Measurements from ENCODE around the gene MAP1LC3B2.

MAP1LC3B2 gene

DNA sequence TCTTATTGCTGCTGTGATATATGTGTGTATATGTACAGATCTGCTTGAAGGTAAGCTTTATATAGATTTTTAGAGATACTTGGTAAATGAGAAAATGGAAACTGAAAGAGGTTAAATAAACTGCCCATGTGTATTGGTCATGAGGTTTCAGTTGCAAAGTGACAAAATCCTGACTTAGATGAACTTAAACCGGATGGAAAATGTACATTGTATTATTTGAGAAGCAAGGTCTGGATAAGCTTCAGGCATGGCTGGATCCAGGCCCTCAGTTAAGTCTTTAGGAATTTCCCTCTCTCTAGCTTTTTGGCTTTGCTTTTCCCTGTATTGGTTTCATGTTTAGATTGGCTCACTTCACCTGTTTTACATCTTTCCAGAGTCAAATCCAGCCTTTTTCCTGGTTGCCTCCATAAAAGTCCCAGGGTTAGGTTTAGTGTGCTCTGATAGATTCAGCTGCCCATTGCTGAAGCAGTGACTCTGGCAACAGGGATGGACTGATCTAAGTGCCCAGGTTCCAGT lies 21.0 kb upstream of the MAP1LC3B2 start:
- DNase-seq: no peak

DNA sequence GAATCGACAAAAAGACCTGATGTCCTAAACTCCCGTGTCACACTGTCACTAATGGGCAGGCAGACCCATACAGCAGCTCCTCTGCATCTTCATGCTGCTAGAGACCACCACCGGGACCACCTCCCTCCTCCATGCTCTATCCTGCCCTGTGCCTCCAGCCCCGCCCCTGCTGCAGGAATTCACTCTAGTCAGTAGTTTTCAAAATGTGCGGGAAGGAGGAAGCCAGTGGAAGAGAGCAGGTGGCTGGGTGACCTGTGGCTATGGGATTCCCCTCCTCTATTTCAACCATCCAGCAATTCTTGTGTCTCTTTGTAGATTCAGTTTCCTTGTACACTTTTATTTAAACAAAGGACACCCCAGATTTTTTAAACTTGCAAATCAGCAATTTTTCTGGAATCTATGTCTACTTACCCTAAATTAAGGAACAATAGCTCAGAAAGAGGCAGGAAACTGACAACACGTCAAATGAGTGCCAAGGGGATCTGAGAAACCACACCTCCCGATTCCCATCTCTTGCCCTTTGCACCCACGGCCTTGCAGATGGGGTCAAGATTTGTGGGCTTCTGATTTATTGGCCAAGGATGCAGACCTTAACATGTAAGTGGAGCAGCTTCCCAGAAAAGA lies 20.4 kb upstream of the MAP1LC3B2 start:
- no peak for DNase-seq

DNA sequence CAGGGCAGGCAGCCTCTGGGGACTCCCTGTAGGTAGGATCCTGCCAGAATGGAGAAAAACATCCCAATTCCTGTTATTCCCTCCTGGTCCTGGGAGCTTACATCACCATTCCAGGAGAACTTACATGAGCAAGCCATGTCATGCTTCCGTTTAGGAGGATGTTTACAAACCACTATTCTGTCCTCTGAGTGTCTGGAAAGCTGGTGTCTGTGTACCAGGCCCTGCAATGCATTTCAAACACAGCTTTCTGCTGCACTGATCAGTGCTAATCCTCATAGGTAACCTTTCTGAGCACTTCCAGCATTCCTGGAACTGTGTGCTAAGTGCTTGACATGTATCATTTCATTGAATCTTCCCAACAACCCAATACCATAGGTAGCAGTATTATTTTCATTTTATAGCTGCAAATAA lies 19.8 kb upstream of the MAP1LC3B2 start:
- DNase-seq: no peak

DNA sequence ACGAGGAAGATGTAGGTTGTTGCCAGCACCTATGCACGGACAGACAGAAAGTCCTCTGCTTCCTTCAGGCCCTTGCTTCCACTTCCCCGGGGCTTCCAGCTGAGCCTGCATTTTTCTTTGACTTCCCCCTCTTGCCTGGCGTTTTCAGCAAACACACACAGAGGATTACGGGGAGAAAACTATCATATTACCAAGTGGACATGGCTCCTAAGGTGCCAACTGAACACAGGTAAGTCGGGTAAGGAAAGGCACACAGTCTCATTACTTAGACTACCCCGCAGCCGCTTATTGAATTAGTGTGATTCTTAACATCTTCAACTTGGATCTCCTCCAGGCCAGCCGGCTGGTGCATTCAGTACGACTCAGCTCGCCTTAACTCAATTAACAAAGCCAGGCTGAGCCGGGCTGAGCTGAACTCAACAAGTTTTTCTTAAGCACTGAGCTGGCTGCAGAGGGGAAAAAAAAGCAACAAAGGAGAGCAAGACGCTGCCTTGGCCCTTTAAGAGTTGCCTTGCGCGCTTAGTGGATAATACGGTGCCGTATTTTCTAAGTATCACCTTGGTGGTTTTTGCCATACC lies 19.2 kb upstream of the MAP1LC3B2 start:
- DNase-seq: peak in 1 of 2 experiments; percentile 28

DNA sequence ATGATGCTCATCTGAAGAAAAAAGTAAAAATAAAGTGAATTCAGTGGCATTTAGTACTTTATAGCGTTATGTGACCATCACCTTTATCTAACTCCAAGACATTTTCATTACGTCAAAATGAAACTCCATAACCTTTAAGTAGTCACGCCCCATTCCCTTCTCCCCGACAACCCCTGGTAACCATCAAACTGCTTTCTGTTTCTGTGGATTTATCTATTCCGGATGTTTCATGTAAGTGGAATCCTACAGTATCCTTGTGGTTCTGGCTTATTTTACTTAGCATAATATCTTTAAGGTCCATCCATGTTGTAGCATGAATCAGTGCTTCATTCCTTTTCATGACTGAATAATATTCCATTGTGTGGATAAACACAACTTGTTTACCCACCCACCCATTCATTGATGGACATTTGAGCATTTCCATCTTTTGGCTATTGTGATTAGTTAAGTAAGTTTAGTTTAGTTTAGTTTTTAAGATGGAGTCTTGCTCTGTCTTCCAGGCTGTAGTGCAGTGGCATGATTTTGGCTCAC lies 18.5 kb upstream of the MAP1LC3B2 start:
- DNase-seq: no peak

DNA sequence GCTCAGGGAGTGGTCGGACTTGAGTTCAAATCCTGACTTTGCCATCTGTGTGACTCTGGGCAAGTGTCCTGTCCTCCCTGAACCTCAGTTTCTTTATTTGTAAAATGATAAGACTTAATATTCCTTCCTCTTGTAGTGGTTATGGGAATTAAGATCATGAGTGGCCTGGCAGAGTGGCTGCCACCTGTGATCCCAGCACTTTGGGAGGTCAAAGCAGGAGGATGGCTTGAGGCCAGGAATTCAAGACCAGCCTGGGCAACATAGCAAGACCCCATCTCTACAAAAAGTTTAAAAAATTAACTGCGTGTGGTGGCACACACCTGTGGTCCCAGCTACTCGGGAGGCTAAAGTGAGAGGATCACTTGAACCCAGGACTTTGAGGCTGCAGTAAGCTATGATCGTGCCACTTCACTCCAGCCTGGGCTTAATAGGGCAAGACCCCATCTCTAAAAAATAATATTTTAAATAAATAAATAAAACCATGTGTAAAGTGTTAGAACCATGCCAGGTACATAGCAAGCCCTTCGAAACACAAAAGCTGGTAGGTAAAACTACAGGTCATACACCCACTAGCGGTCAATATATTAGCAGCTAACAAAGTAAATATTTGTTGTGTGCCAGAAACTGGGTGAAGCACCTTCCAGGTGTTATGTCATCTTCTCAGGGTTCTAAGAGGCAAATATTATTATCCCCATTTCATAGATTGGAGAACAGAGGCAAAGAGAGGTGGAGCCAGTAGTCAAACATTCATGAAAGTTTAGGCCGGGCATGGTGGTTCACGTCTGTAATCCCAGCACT lies 17.4 kb upstream of the MAP1LC3B2 start:
- DNase-seq: no peak

DNA sequence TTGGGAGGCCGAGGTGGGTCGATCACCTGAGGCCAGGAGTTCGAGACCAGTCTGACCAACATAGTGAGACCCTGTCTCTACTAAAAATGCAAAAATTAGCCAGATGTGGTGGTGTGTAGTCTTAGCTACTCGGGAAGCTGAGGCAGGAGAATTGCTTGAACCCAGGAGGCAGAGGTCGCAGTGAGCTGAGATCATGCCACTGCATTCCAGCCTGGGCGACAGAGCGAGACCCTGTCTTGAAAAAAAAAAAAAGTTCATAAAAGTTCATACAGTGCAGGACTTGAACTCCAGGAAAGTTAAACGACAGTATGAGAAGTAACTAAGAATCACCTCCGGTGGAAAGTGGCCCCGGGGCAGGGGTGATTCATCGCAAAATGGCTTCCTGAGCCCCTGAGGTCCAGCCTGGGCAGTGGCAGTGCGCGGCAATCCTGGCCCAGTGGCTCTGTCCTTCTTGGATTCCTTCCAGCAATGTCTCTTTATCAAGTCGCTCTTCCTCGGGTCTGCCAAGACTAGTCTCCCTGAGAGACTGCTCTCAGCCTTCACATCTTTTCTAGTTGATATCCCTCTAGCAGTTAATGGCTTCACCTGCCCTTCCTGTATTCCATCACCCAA lies 16.7 kb upstream of the MAP1LC3B2 start:
- DNase-seq: no peak

DNA sequence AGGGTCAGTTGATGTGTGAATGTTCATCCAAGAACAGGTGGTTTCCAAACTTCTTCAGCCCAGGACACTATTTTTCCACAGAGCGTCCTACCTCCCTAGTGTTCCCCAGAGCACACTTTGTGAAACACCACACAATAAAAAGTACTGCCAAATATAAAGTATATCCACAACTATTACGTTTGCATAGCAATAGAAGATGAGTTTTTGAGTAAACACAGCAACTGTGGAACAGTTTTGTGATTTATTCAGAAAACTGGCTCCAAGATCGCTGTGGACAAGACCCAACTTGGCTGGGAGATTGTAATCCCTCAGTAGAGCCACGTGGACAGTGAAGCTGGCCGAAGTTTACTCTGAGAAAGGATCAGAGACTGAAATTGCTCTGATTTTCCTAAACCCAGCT lies 14.5 kb upstream of the MAP1LC3B2 start:
- DNase-seq: no peak

DNA sequence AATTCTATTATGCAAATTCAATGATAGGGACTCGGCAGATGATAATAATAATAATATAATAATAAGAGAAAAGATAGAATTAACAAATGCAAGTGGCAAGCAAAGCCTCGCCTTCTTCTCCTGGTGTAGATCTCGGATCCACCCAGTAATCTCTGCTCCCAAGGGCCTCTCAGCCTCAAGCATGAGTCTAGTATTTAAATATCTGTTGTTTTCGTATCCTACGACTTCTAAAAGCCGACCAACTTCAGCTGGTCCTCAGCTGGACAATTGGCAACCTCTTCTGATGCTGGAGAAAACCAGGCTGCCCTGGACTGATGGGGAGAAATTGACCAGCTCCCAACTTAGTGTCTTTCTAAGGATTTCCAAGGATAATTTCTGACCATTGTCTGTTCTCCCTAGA lies 14.0 kb upstream of the MAP1LC3B2 start:
- no peak for DNase-seq

DNA sequence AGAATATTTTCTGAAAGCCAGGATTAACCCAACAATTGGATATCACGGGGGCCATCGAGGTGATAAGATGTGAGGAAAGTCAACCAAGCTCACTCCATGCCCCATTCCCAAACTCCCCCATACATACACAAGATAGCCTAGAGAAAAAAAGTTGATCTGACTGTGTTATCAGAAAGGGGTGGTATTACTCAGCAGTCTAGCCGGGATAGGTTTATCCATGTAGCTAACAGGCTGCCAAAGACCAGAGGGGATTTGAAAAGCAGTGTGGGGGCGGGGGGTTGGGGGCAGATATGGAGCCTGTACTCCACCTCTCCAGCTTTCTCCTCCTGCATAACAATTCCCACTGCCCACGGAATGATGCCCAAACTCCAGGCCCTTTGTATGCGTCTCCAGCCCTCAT lies 13.2 kb upstream of the MAP1LC3B2 start:
- DNase-seq: no peak

DNA sequence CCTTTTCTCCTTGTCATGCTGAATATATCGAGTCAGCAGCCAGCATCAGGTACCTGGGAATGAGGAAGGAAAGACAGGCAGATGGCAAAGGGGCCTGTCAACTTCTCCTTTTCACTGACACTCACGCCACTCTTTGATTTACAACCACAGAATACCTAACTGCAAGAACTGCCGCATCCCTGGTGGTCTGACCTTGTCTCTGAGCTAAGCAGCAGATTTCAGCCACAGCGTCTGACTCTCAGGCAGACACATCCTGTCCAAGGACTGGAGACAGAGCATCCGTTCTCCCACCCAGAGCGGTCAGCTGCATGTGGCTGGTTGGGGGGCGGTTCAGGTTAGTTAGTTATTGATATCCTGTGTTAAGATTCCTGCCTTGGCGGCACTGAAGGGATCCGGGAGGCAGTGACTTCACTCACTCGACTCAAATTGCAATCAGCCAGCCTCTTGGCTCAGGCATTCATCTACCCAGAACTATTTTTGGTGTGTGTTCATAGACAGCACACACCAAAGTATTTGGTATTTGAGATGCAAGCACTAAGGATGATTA lies 11.2 kb upstream of the MAP1LC3B2 start:
- DNase-seq: no peak

DNA sequence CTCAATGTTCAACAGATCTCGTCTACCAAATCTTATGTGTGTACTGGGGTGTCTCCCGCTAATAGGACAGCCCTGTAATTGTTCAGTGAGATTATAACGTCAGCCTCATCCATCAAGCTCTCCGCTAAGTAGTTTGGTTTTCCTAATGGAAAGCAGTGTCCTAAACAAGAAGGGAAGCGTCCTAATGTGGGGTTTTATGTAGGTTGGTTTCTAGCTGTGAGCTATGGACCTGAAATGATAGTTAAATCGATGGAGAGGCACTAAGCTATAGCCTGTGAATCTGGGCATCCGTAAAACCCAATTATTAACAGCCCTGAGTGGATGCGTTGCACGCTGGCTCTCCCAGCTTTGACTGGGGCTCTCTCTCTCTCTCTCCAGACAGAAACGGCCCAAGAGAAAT lies 9.2 kb upstream of the MAP1LC3B2 start:
- DNase-seq: no peak

DNA sequence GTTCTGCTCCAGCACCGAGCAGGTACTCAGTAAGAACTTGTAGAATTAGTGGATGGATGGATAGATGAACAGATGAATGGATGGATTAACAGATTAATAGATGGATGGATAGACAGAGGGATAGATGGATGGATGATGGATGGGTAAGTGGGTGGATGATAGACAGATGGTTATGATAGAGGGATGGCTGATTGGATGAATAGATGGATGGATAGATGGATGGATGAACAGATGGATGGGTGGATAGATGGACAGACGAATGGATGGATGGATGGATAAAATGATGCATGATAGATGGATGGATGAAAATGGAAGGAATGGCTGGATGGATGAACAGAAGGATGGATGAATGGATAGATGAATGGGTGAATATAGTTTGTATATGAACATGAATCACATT lies 8.0 kb upstream of the MAP1LC3B2 start:
- no peak for DNase-seq

DNA sequence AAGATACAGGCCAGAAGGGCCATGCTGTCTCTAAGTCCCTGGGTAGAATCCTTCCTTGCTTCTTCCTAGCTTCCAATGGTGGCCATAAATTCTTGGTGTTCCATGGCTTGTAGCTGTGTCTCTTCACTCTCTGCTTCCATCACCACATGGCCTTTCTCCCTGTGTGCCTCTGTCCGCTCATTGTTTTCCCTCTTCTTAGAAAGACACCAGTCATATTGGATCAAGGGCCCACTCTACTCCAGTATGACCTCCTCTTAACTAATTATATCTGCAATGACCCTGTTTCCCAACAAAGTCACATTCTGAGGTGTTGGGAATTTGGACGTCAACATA lies 7.6 kb upstream of the MAP1LC3B2 start:
- no peak for DNase-seq

DNA sequence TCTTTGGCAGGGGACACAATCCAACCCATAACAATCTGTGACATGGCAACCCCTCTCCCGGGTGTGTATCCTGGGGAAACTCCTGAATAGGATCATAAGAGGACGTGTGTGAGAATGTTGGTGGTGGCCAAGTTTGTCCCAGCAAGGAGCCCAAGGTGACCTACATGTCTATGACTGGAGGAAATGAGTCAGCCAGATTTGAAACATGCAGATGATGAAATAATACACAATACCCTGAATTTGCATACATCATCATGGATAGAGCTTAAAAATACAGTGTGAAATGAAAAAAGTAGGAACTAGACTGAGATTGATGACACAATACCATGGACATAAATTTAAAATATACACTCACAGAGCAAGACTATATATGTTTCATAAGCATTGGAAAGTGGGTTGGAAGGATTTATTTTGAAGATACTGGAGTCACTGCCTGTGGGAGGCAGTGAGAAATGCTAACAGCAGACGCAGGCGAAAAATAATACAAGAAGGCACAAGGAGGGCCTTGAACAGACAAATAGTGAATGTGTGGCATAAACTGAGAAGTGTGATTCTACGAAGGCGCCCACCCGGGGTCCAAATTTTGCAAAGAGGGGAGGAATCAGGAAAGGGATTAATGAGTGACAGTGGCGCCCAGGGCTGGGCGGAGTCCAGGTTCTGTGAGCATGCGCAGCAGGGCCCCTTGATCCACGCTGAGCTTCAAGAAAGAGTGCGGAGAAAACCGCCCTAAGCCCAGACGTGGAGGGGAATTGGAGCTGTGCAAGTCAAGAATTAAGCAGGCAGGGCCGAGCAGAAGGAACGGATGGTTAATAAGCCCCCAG lies 7.0 kb upstream of the MAP1LC3B2 start:
- no peak for DNase-seq

DNA sequence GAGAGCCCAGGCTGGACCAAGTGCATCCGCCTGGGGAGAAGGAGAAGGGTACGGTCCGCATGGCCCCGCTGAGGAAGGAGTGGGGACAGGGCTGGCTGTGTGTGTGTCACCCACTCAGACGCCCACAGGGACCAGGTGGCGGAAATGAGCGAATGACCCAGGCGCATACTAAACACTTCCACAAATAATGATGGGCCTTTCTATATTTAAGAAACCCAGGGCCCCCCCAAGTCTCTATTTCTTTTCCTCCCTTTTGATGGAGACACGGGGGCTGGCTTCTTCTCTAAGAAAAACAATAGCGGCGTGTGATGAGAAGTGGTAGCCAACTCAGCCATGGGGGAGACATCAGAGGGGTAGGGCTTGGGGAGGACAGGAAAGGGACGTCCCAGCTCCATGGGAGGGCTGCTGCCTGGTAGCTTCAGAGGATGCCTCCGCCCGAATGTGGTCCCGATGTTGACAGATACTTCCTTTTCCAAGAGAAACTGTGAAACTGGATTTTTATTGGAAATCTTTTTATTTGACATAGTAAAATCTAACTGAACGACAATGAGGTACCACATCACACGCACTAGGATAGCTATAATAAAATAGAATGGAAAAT lies 6.3 kb upstream of the MAP1LC3B2 start:
- DNase-seq: no peak

DNA sequence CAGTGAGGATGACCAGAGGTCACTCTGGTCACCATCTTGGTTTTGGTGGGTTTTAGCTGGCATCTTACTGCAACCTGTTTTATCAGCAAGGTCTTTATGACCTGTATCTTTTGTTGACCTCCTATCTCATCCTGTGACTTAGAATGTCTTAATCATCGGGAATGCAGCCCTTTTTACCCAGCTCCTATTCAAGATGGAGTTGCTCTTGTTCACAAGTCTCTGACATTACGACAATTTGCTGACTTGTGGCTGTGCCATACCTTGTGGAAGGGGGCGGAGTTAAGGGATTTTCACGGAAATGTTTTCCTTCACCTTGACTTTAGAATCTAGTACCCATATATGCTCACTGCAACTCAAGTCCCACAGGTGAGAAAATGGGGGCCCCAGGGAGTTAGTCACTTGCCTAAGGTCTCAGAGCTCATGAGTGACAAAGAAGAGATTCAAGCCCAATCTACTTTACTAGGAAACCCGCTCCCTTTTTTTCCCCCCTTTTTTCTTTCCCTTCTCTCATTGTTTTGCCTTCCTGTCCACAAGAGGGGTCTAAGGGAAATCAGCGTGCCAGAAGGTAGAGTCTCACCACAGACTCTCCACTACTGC lies 2.7 kb upstream of the MAP1LC3B2 start:
- no peak for DNase-seq

DNA sequence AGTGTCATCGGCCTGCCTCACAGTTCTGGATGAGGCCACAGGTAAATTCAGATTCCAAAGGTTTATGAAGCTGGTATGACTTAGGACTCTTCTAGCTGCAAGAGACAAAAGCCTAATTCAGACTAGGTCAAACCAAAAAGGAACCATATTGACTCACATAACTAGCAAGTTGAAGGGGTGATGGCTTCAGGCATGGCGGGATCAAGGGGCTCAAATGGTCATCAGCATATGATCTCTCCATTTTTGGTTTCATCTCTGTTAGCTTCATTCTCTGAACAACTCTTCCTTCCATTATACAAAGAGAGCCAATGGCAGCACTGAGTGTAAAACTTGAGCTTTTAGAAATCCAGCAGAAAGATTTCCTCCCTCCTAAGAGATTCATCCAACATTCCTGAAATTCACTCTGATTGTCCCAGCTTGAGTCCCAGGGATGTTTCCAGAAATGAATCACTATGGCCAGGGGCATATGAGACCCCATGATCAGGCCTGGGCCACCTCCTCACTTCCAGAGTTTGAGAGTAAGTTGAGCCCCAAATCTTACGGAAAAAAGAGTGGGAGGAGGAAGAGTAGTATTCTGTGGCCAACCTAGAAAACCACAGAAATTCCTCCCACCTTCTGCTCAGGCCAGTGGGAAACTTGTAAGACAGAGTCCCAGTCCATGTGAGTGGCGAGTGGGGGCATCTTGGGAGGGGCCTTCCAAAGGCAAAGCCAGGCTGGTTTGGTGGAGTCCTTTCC lies 2.0 kb upstream of the MAP1LC3B2 start:
- no peak for DNase-seq

DNA sequence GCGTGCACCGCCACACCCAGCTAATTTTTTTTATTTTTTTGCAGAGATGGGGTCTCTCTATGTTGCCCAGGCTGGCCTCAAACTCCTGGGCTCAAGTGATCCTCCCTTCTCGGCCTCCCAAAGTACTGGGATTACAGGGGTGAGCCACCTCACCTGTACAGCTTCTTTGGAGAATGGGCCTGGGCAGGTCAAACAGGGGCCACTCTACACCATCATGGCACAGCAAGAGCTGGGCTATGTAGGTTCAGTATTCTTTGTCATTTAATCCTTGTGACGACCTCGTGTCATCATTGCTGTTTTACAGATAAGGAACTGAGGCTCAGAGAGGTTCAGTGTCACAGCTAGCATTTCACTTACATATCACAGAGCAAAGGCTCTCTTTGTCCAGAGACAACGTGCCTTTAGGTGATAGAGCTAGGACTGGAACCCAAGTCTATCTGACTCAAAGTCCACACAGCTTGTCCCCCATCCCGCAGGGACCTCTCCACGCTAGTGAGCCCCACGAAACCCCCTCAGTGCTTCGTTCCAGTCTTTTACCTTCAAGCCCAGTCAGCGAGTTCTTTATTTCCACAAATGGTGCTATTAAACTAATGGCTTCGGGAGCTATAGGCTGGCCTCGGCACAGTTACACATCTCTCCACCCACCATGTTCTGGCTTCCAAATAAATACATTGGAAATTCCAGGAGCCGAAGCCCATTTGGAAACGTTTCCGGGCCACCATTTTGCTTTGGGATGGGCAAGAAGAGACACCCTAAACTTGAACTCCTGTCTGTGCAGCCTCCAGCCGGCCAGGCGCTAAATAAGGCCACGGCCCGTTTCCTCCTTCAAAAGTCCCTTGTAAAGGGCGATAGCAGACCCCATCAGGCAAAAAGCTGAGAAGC lies 660 bp upstream of the MAP1LC3B2 start:
- no peak for DNase-seq

Data from cerebellar nuclear complex (tissue), 1 donor.